Natural killer cell (primary cell): ENCODE data around the gene RICTOR. TPM values are rescaled to one million over a fixed set of nuclear protein-coding genes. Genes with fewer than 3 reads are reported as not detected.

Source experiments
- ATAC-seq, 3 donors: fragments of 150-1000 bp in 2 of 3; fragments of 200-7000 bp in 1 of 3; cut with Tn5 transposase; 1 replicate in 1 of 3; 2 replicates in 2 of 3; pipeline ENCODE4 v1.10.0; 2021; ENCODE audit warnings: mild to moderate bottlenecking in 2 of 3, moderate library complexity in 2 of 3
- DNase-seq, 2 donors: peaks; one replicate each; pipeline versions ENCODE4 v3.0.0 to v3.0.0-alpha.2; 2013 to 2021; ENCODE audit warnings: mixed read lengths in 1 of 2
- H3K27ac ChIP-seq: one replicate; pipeline ENCODE4 v1.5.1; 2013; ENCODE audit warnings: mild to moderate bottlenecking, low read length
- H3K27me3 ChIP-seq: one replicate; pipeline ENCODE4 v1.6.1; 2013; ENCODE audit warnings: low read length; ENCODE audit not compliant: control insufficient read depth, insufficient read depth
- H3K36me3 ChIP-seq: one replicate; pipeline ENCODE4 v1.6.1; 2013; ENCODE audit warnings: low read length; ENCODE audit not compliant: control insufficient read depth, insufficient read depth
- H3K4me1 ChIP-seq: one replicate; pipeline ENCODE4 v1.6.1; 2013; ENCODE audit warnings: low read length; ENCODE audit not compliant: control insufficient read depth, insufficient read depth
- H3K4me3 ChIP-seq: one replicate; pipeline ENCODE4 v1.5.1; 2013; ENCODE audit warnings: low read length
- H3K9me3 ChIP-seq: one replicate; pipeline ENCODE4 v1.6.1; 2013; ENCODE audit warnings: low read length; ENCODE audit not compliant: control insufficient read depth, insufficient read depth
- H3K27ac Mint-ChIP-seq, 2 donors: one replicate each; pipeline ENCODE4 v1.8.0; 2022; ENCODE audit warnings: mild to moderate bottlenecking in 2 of 2, mixed read lengths in 2 of 2, moderate library complexity in 1 of 2
- H3K27me3 Mint-ChIP-seq, 2 donors: one replicate each; pipeline ENCODE4 v1.8.0; 2022; ENCODE audit warnings: low read depth in 2 of 2, mixed read lengths in 2 of 2
- H3K36me3 Mint-ChIP-seq: one replicate; pipeline ENCODE4 v1.8.0; 2022; ENCODE audit warnings: mixed read lengths
- H3K4me1 Mint-ChIP-seq, 2 donors: one replicate each; pipeline ENCODE4 v1.8.0; 2022; ENCODE audit warnings: mixed read lengths in 2 of 2
- H3K4me3 Mint-ChIP-seq: one replicate; pipeline ENCODE4 v1.8.0; 2022; ENCODE audit warnings: mild to moderate bottlenecking, moderate library complexity, mixed read lengths
- H3K9me3 Mint-ChIP-seq, 2 donors: one replicate each; pipeline ENCODE4 v1.8.0; 2022; ENCODE audit warnings: mixed read lengths in 2 of 2
- CTCF ChIP-seq: fragments of 200-600 bp; IDR thresholded peaks from one replicate; pipeline ENCODE4 v1.8.0; 2022; ENCODE audit warnings: antibody characterized with exemption
- WGBS: methylation state at CpG from one replicate; pipeline ENCODE4 v1.1.7; 2013; ENCODE audit warnings: missing lambda C conversion rate; ENCODE audit not compliant: insufficient coverage; 5-methylcytosine and 5-hydroxymethylcytosine counted together
- intact Hi-C: fragments of 100-400 bp; cut with micrococcal nuclease; formaldehyde crosslinking; loops from one replicate; pipeline ENCODE4 v1.14.2; 2022
- total RNA-seq, 4 donors: library from RNA; stranded (reverse); fragments of 120-200 nt in 1 of 4; gene quantifications; one replicate each; pipeline versions ENCODE4 v1.2.3 to v1.2.4, GENCODE V29; 2013 to 2022

RICTOR gene
- total RNA-seq, 3 donors from 2014 or later (not counting 1 experiment from before 2014, with no cell fraction given) = 103 to 105 (median 103) TPM

GRCh38 chr5:39120052-39120420 lies 45.8 kb upstream of the RICTOR start:
- Mint-ChIP-seq H3K27me3 (no peaks in the 10 kb centered on the region), H3K4me3 (no peak overlapping the region), H3K27ac (peak overlapping the region in 1 of 2 donors; percentile 41), H3K9me3 (no peaks in the 10 kb centered on the region), H3K36me3 (peaks cover 28% of the 10 kb centered on the region), H3K4me1 (peaks cover 9 to 10% of the 10 kb centered on the region in 2 donors)
- Histone ChIP-seq H3K4me3 (no peak overlapping the region), H3K27me3 (no peaks in the 10 kb centered on the region), H3K4me1 (no peaks in the 10 kb centered on the region), H3K9me3 (no peaks in the 10 kb centered on the region), H3K27ac (no peak overlapping the region), H3K36me3 (peaks cover 93% of the 10 kb centered on the region)
- no peak for DNase-seq
- no peak for TF ChIP-seq CTCF
- no CpG with 5 or more reads among the region's 1 CpG for WGBS
- intact Hi-C loops = no loop called here
- ATAC-seq = no peak

- peaks cover 9 to 10% of the 10 kb centered on the region in 2 donors for H3K4me1 Mint-ChIP-seq
- H3K4me3 ChIP-seq = no peak overlapping the region
- no CpG with 5 or more reads among the region's 3 CpGs for WGBS
- TF ChIP-seq CTCF = no peak
- no peaks in the 10 kb centered on the region for H3K27me3 Mint-ChIP-seq
- H3K4me1 ChIP-seq = no peaks in the 10 kb centered on the region
- intact Hi-C loops = no loop called here
- H3K4me3 Mint-ChIP-seq = no peak overlapping the region
- ATAC-seq = no peak
- DNase-seq = no peak
- H3K27me3 ChIP-seq = no peaks in the 10 kb centered on the region
- peaks cover 93% of the 10 kb centered on the region for H3K36me3 ChIP-seq
- H3K27ac Mint-ChIP-seq = peak overlapping the region in 1 of 2 donors; percentile 41
- H3K27ac ChIP-seq = no peak overlapping the region
- H3K9me3 Mint-ChIP-seq = no peaks in the 10 kb centered on the region
- H3K9me3 ChIP-seq = no peaks in the 10 kb centered on the region
- peaks cover 33% of the 10 kb centered on the region for H3K36me3 Mint-ChIP-seq
Measured at GRCh38 chr5:39119404-39120051, 45.3 kb upstream of the RICTOR start.

GRCh38 chr5:39118638-39119037 lies 44.4 kb upstream of the RICTOR start:
- H3K27ac ChIP-seq = no peak overlapping the region
- peaks cover 92% of the 10 kb centered on the region for H3K36me3 ChIP-seq
- no peak for TF ChIP-seq CTCF
- peaks cover 35% of the 10 kb centered on the region for H3K36me3 Mint-ChIP-seq
- no peak overlapping the region for H3K4me3 Mint-ChIP-seq
- no peak overlapping the region for H3K4me3 ChIP-seq
- 100% methylated on average over 2 of the region's 2 CpGs for WGBS
- H3K27ac Mint-ChIP-seq = peak overlapping the region in 1 of 2 donors; percentile 36
- H3K9me3 Mint-ChIP-seq = no peaks in the 10 kb centered on the region
- no peaks in the 10 kb centered on the region for H3K27me3 Mint-ChIP-seq
- no peaks in the 10 kb centered on the region for H3K9me3 ChIP-seq
- no peaks in the 10 kb centered on the region for H3K4me1 ChIP-seq
- intact Hi-C loops = no loop called here
- ATAC-seq (no peak), DNase-seq (no peak)
- no peaks in the 10 kb centered on the region for H3K27me3 ChIP-seq
- peaks cover 9 to 10% of the 10 kb centered on the region in 2 donors for H3K4me1 Mint-ChIP-seq

GRCh38 chr5:39117401-39117800 lies 43.2 kb upstream of the RICTOR start:
- intact Hi-C loops = no loop called here
- peak overlapping the region; percentile 12 to 29 for H3K27ac Mint-ChIP-seq

More at GRCh38 chr5:39117401-39117800, 43.2 kb upstream of the RICTOR start:
- Histone ChIP-seq H3K36me3 (peaks cover 93% of the 10 kb centered on the region), H3K27me3 (no peaks in the 10 kb centered on the region), H3K9me3 (no peaks in the 10 kb centered on the region), H3K4me1 (no peaks in the 10 kb centered on the region), H3K27ac (no peak overlapping the region), H3K4me3 (no peak overlapping the region)
- peaks cover 9 to 10% of the 10 kb centered on the region in 2 donors for H3K4me1 Mint-ChIP-seq
- DNase-seq (no peak), ATAC-seq (no peak)
- H3K27me3 Mint-ChIP-seq = no peaks in the 10 kb centered on the region
- H3K36me3 Mint-ChIP-seq = peaks cover 35% of the 10 kb centered on the region
- WGBS = 89% methylated on average over 2 of the region's 2 CpGs
- no peak for TF ChIP-seq CTCF
- no peaks in the 10 kb centered on the region for H3K9me3 Mint-ChIP-seq
- no peak overlapping the region for H3K4me3 Mint-ChIP-seq
